Body of pancreas (tissue), 4 donors: ENCODE data around the gene NUDT3. TPM values are rescaled to one million over a fixed set of nuclear protein-coding genes. Genes with fewer than 3 reads are reported as not detected.

Experiments used
- ATAC-seq: fragments of 150-250 bp; one replicate; pipeline ENCODE4 v1.9.1; 2016
- DNase-seq, 4 donors: peaks; one replicate each; pipeline ENCODE4 v3.0.0-alpha.2; 2019
- H3K27ac ChIP-seq, 4 donors: fragments of 200-600 bp; sonication (generic); 1 replicate in 3 of 4; 2 replicates in 1 of 4; pipeline versions ENCODE4 v1.5.1 to v1.6.1; 2016 to 2019; ENCODE audit warnings: mild to moderate bottlenecking in 1 of 4, mixed read lengths in 1 of 4, moderate library complexity in 1 of 4
- H3K27me3 ChIP-seq, 2 donors: fragments of 200-600 bp; sonication (generic); one replicate each; pipeline ENCODE4 v1.6.0; 2016; ENCODE audit warnings: mild to moderate bottlenecking in 1 of 2
- H3K36me3 ChIP-seq, 2 donors: fragments of 200-600 bp; sonication (generic); replicated peaks in 1 of 2; 2 replicates each; pipeline ENCODE4 v1.5.1; 2016; ENCODE audit warnings: low read depth in 2 of 2; ENCODE audit not compliant: insufficient read depth in 1 of 2
- H3K4me1 ChIP-seq: fragments of 200-600 bp; sonication (generic); one replicate; pipeline ENCODE4 v1.6.0; 2016
- H3K4me3 ChIP-seq, 2 donors: fragments of 200-600 bp; sonication (generic); 1 replicate in 1 of 2; 2 replicates in 1 of 2; pipeline ENCODE4 v1.5.1; 2016 to 2019
- H3K9me3 ChIP-seq, 3 donors: fragments of 200-600 bp; sonication (generic); 1 replicate in 2 of 3; 2 replicates in 1 of 3; pipeline ENCODE4 v1.5.1; 2016
- CTCF ChIP-seq, 7 experiments: fragments of 450-650 bp in 4 of 7; fragments of 200-600 bp in 3 of 7; sonication (generic) in 3 of 7; IDR thresholded peaks; one replicate each; pipeline ENCODE4 v1.5.1; 2016 to 2019; ENCODE audit warnings: antibody characterized with exemption in 7 of 7
- POLR2A ChIP-seq, 3 donors: fragments of 450-650 bp; IDR thresholded peaks; one replicate each; pipeline ENCODE4 v1.6.1; 2016; ENCODE audit warnings: antibody characterized with exemption in 3 of 3, mild to moderate bottlenecking in 2 of 3
- WGBS, 2 donors: methylation state at CpG; one replicate each; pipeline ENCODE4 v1.1.5; 2017; 5-methylcytosine and 5-hydroxymethylcytosine counted together
- intact Hi-C: fragments of 100-400 bp; cut with DNase I; formaldehyde crosslinking; loops from one replicate; pipeline ENCODE4 v1.15.1; 2023
- total RNA-seq, 2 donors: library from RNA; depleted of rRNA; stranded (reverse); fragments of >200 nt; gene quantifications; one replicate each; pipeline ENCODE4 v1.1.0, GENCODE V29; 2016

Gene NUDT3
- total RNA-seq, 2 donors from 2014 or later = 14.2 to 22.1 TPM

DNA sequence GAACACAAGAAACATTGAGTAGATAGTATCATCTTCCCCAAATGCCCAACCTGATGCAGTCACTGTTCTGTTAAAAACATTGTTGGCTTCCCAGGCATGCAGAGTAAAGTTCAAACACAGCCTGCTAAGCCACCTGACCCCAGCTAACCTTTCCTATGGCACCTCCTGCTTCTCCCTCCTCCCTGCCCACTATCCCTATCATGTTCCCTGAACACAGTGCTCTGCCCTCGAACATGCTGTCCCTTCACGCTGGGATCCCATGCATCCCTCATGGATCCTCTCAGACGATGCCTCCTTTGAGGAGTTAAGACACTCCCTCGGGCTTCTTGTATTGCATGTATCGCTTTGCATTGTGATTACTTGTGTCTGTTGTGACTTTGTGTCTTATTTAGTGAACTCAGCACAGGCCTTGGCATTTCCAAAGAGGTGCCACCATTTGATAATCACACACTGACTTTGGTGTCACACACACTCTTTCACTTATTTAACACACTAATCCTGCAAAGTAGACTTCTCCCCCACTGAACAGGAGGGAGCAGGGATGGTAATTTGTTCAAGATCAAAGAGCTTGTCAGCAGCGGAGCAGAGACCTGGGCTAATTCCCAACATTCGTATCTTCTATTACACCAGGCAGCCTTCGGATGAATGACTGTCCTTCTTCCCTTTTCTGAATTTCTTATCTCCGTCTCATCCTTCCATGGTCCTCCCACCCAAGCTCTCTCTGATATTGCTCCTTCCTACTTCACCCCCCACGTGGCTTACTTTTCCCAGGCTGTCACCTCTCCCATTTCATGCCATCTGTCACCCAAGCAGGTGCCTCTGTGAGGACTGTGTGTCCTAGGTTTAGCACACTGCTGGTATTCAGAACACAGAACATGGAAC is 115.3 kb downstream of the NUDT3 start:
- Histone ChIP-seq H3K36me3 (no peaks in the 10 kb centered on the region), H3K4me1 (peaks cover 6% of the 10 kb centered on the region), H3K4me3 (no peak overlapping the region), H3K27me3 (no peaks in the 10 kb centered on the region), H3K9me3 (no peaks in the 10 kb centered on the region), H3K27ac (no peak overlapping the region)
- intact Hi-C loops = no loop called here
- 51 to 73% methylated on average over 10 of the region's 10 CpGs for WGBS, 2 donors
- DNase-seq = peak in 1 of 4 donors; percentile 7
- ATAC-seq = no peak
- TF ChIP-seq CTCF (IDR thresholded peaks at IDR 0.05) = no peak
- no peak for TF ChIP-seq POLR2A (IDR thresholded peaks at IDR 0.05)

- DNase-seq (no peak), ATAC-seq (no peak)
- Histone ChIP-seq H3K9me3 (no peaks in the 10 kb centered on the region), H3K27ac (no peak overlapping the region), H3K4me3 (no peak overlapping the region), H3K4me1 (peaks cover 6% of the 10 kb centered on the region), H3K27me3 (no peaks in the 10 kb centered on the region), H3K36me3 (no peaks in the 10 kb centered on the region)
- TF ChIP-seq CTCF (IDR thresholded peaks at IDR 0.05) (no peak), POLR2A (IDR thresholded peaks at IDR 0.05) (no peak)
- intact Hi-C loops = no loop called here
- 75 to 87% methylated on average over 5 of the region's 5 CpGs for WGBS, 2 donors
Measured at GRCh38 chr6:34276191-34276590, 116.3 kb downstream of the NUDT3 start.

DNA sequence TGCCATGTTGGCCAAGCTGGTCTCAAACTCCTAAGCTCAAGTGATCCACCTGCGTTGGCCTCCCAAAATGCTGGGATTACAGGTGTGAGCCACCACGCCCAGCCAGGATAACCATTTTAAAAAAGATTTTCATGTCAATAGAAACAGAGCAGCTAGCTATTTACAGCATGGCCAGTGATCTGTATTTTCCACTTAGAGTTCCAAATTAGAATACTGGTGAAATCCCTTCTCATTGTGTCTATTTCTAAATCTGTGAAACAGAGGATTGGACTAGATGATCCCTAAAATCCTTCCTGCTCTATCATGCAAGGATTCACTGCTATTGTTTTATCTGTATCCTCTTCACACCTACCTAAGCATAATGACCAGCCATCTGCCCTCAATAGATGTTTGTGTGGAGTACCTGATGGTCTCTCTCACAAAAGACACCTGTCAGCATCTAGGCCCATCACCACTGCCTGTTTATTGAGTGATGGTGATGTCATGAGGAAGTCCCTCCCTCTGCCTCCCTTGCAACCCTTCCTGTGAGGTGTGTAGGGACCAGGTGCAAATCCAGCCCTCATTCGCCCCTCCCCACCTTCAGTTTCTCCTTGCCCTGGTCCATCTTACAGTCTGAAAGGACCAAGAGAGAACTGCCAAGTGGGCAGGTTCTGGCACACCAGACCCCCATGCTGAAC is 117.2 kb downstream of the NUDT3 start:
- DNase-seq = no peak
- Histone ChIP-seq H3K4me3 (no peak overlapping the region), H3K27ac (no peak overlapping the region), H3K9me3 (no peaks in the 10 kb centered on the region), H3K36me3 (no peaks in the 10 kb centered on the region), H3K4me1 (peaks cover 6% of the 10 kb centered on the region), H3K27me3 (no peaks in the 10 kb centered on the region)
- ATAC-seq = no peak
- intact Hi-C loops = no loop called here
- 92 to 94% methylated on average over 3 of the region's 3 CpGs for WGBS, 2 donors
- no peak for TF ChIP-seq POLR2A (IDR thresholded peaks at IDR 0.05)
- no peak for TF ChIP-seq CTCF (IDR thresholded peaks at IDR 0.05)

DNA sequence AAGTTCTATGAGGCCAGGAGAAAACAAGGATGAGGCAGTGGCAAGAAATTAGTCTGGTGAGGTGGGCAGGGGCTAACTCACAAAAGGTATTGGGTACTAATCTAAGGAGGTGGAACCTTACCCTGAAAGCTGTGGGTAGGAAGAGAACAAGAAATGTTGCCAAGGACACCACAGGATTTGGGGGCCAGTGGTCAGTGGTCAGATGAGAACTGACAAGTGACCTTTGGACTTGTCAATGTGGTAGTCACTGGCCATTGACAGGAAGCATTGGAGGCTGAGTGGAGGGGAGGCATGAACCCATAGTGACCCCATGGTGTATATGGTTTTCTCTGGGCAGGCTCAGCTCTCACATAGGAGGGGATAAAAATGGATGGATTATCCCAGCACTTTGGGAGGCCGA is 118.3 kb downstream of the NUDT3 start:
- H3K9me3 ChIP-seq = no peaks in the 10 kb centered on the region
- no peaks in the 10 kb centered on the region for H3K36me3 ChIP-seq
- WGBS, 2 donors = 85 to 100% methylated on average over 1 of the region's 1 CpG
- ATAC-seq (no peak), DNase-seq (no peak)
- no peak overlapping the region for H3K4me3 ChIP-seq
- H3K27me3 ChIP-seq = no peaks in the 10 kb centered on the region
- no peak overlapping the region for H3K27ac ChIP-seq
- TF ChIP-seq CTCF (IDR thresholded peaks at IDR 0.05) (no peak), POLR2A (IDR thresholded peaks at IDR 0.05) (no peak)
- intact Hi-C loops = no loop called here
- H3K4me1 ChIP-seq = peaks cover 6% of the 10 kb centered on the region
